Measurements from ENCODE around the gene THRA. TPM values are rescaled to one million over a fixed set of nuclear protein-coding genes. Genes with fewer than 3 reads are reported as not detected.

The THRA gene
- total and polyA plus RNA-seq, 2 donors (not counting 3 experiments of a cell fraction or from before 2014, with no cell fraction given), result 17.4 to 29.6 TPM

- H3K9me1 ChIP-seq (replicated peaks; ENCODE audit: control insufficient read depth, extremely low read depth, insufficient read depth, low read length), result no peaks in the 10 kb centered on the region
- CTCF ChIA-PET, result interaction anchor here (0.5 to 10.7 kb wide), 7 partner anchors 7 to 553 kb away, joined by 3 to 246 read pairs (median 3); partner anchors contain the start of gene MED24
- FAIRE-seq, result peak; percentile 54
- peaks cover 18% of the 10 kb centered on the region for H3K79me2 ChIP-seq (ENCODE audit: control insufficient read depth, insufficient read depth, low read length)
- peak overlapping the region; percentile 3 for H3K4me2 ChIP-seq (ENCODE audit: insufficient read depth, low read length)
- POLR2A ChIA-PET, result interaction anchor here (0.5 to 0.6 kb wide), 2 partner anchors 558 to 1868 kb away, joined by 3 read pairs; no protein-coding TSS in a partner anchor
- H3K9me3 ChIP-seq (replicated peaks; ENCODE audit: control insufficient read depth, insufficient read depth, low read length), result no peaks in the 10 kb centered on the region
- peak overlapping the region; percentile 99 for H3K27ac ChIP-seq (ENCODE audit: insufficient read depth, low read depth, low read length)
- peaks cover 86% of the 10 kb centered on the region for H3K4me1 ChIP-seq (ENCODE audit: control insufficient read depth, extremely low read depth, insufficient read depth, low read length)
- DNase-seq (ENCODE audit: low read depth, low spot score), result no peak
- dilution Hi-C loops (cut with MboI; ENCODE audit: extremely low pct_ligation_motif_present, low sequenced_read_pairs) (no loop called here), intact Hi-C loops (cut with micrococcal nuclease) (loop anchor here (1.0 to 10.0 kb wide), 3 partner anchors 83 to 266 kb away; partner anchors contain the start of gene CDC6)
- H3K36me3 ChIP-seq (ENCODE audit: control insufficient read depth in 2 of 2, extremely low read depth in 1 of 2, insufficient read depth in 2 of 2, low read length in 2 of 2), result peaks cover 3 to 12% of the 10 kb centered on the region in 2 experiments
- no peaks in the 10 kb centered on the region for H4K20me1 ChIP-seq (replicated peaks; ENCODE audit: control insufficient read depth, extremely low read depth, insufficient read depth, low read length)
- H3K9ac ChIP-seq (replicated peaks; ENCODE audit: extremely low read depth, insufficient read depth, low read length), result peak overlapping the region; percentile 82
- TF ChIP-seq POLR2AphosphoS5 (IDR thresholded peaks at IDR 0.05; ENCODE audit: insufficient read depth, low read depth, low read length) (peak; percentile 50), JUN (IDR thresholded peaks at IDR 0.05; ENCODE audit: borderline replicate concordance, insufficient read depth, insufficient read length, low read depth) (no peak)
- H2AFZ ChIP-seq (ENCODE audit: low read depth, low read length), result no peak overlapping the region
- TSS peak; percentile 8 for BruUV-seq (replicated peaks)
- no peaks in the 10 kb centered on the region for H3K27me3 ChIP-seq (ENCODE audit: control insufficient read depth in 2 of 2, insufficient read depth in 2 of 2, low read length in 2 of 2)
- H3K4me3 ChIP-seq (replicated peaks in 1 of 3; ENCODE audit: insufficient read depth in 1 of 3, low read depth in 1 of 3, low read length in 3 of 3), result no peak overlapping the region
Observed at GRCh38 chr17:40018211-40019121, 44.3 kb upstream of the THRA start.

- CTCF ChIA-PET, result interaction anchor here (0.7 to 10.7 kb wide), 3 partner anchors 7 to 92 kb away, joined by 3 to 246 read pairs (median 9); no protein-coding TSS in a partner anchor
Observed at GRCh38 chr17:40019140-40019991, 43.4 kb upstream of the THRA start.

More at GRCh38 chr17:40019140-40019991, 43.4 kb upstream of the THRA start:
- dilution Hi-C loops (cut with MboI; ENCODE audit: extremely low pct_ligation_motif_present, low sequenced_read_pairs), result no loop called here
- H4K20me1 ChIP-seq (replicated peaks; ENCODE audit: control insufficient read depth, extremely low read depth, insufficient read depth, low read length), result no peaks in the 10 kb centered on the region
- POLR2A ChIA-PET, result interaction anchor here (0.6 kb wide), 1 partner anchor 558 kb away, joined by 3 read pairs; no protein-coding TSS in a partner anchor
- H3K27me3 ChIP-seq (ENCODE audit: control insufficient read depth in 2 of 2, insufficient read depth in 2 of 2, low read length in 2 of 2), result no peaks in the 10 kb centered on the region
- peaks cover 18% of the 10 kb centered on the region for H3K79me2 ChIP-seq (ENCODE audit: control insufficient read depth, insufficient read depth, low read length)
- peak overlapping the region; percentile 82 for H3K9ac ChIP-seq (replicated peaks; ENCODE audit: extremely low read depth, insufficient read depth, low read length)
- H3K36me3 ChIP-seq (ENCODE audit: control insufficient read depth in 2 of 2, extremely low read depth in 1 of 2, insufficient read depth in 2 of 2, low read length in 2 of 2), result peaks cover 3 to 12% of the 10 kb centered on the region in 2 experiments
- H3K9me1 ChIP-seq (replicated peaks; ENCODE audit: control insufficient read depth, extremely low read depth, insufficient read depth, low read length), result no peaks in the 10 kb centered on the region
- H2AFZ ChIP-seq (ENCODE audit: low read depth, low read length), result no peak overlapping the region
- peak overlapping the region; percentile 3 for H3K4me2 ChIP-seq (ENCODE audit: insufficient read depth, low read length)
- H3K4me1 ChIP-seq (ENCODE audit: control insufficient read depth, extremely low read depth, insufficient read depth, low read length), result peaks cover 89% of the 10 kb centered on the region
- intact Hi-C loops (cut with micrococcal nuclease), result loop anchor here (1.0 to 10.0 kb wide), 3 partner anchors 82 to 265 kb away; partner anchors contain the start of gene CDC6
- peak overlapping the region; percentile 99 for H3K27ac ChIP-seq (ENCODE audit: insufficient read depth, low read depth, low read length)
- TF ChIP-seq POLR2AphosphoS5 (IDR thresholded peaks at IDR 0.05; ENCODE audit: insufficient read depth, low read depth, low read length) (peak; percentile 94), EZH2 (IDR thresholded peaks at IDR 0.05; ENCODE audit: borderline replicate concordance, low read depth, low read length, severe bottlenecking) (no peak), GATA2 (IDR thresholded peaks at IDR 0.05; ENCODE audit: insufficient read depth, insufficient read length, low read depth, low read length) (no peak), FOS (IDR thresholded peaks at IDR 0.05; ENCODE audit: borderline replicate concordance, insufficient read depth, low read length) (peak; percentile 23), POLR2A (IDR thresholded peaks at IDR 0.05; ENCODE audit: low read depth, low read length) (peak; percentile 60), CTCF (IDR thresholded peaks at IDR 0.05; ENCODE audit: extremely low read depth in 1 of 2, insufficient read depth in 1 of 2, low read depth in 1 of 2, low read length in 2 of 2) (peak; percentile 11 to 17), MAX (IDR thresholded peaks at IDR 0.05; ENCODE audit: insufficient read depth, insufficient read length) (peak; percentile 70), MYC (IDR thresholded peaks at IDR 0.05; ENCODE audit: low read depth, low read length) (peak; percentile 47), JUN (IDR thresholded peaks at IDR 0.05; ENCODE audit: borderline replicate concordance, insufficient read depth, insufficient read length, low read depth) (peak; percentile 78)
- BruUV-seq (replicated peaks), result TSS peak; percentile 20
- peak; percentile 82 for DNase-seq (ENCODE audit: low read depth, low spot score)
- H3K9me3 ChIP-seq (replicated peaks; ENCODE audit: control insufficient read depth, insufficient read depth, low read length), result no peaks in the 10 kb centered on the region
- FAIRE-seq, result peak; percentile 94
- H3K4me3 ChIP-seq (replicated peaks in 1 of 3; ENCODE audit: insufficient read depth in 1 of 3, low read depth in 1 of 3, low read length in 3 of 3), result no peak overlapping the region

Measured in endothelial cell of umbilical vein (primary cell).